HG03060 (cell line): ENCODE results near the gene RASGRF1.
"Not testable (repeated sequence)": the region's sequence is repeated elsewhere in the genome, so short reads cannot be mapped to it uniquely, and the experiment has no call there.

Experiments used
- ATAC-seq: cut with Tn5 transposase; IDR thresholded peaks from one replicate; pipeline ENCODE4 v1.9.1; 2021; ENCODE audit warnings: low read depth, moderate number of reproducible peaks; ENCODE audit not compliant: unreplicated experiment

Gene RASGRF1

DNA sequence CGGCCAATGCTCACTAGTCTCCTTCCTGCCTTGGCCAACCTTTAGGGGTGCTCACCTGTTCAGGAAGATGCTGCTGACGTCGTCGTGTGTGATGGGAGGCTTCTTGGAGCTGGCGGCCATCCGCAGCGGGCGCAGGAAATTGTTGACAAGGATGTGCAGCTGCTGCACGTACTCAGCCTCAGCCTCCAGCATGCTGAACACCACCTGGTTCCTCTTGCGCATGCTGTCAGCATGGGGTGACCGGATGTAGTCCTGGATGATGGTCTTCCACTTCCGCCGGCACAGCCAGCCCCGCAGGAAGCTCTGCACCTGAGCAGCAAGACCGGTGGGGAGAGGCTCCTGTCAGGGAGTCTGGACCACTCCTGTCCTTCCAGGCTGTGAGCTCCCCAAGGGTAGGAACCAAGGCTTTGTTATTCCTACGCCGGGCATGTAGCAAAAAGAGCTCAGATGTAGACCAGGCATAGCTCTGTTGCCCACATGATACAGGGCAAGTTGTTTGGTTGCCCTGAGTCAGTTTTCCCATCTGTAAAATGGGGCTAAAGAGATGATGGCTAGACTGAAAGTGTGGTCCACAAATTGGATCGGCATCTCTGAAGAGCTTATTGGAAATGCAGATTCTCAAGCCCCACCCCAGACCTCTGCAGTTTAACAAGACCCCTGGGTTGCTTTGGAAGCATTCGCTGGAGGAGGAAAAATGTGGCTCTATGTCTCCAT, 43.7 kb downstream of the RASGRF1 start:
- no peak for ATAC-seq

DNA sequence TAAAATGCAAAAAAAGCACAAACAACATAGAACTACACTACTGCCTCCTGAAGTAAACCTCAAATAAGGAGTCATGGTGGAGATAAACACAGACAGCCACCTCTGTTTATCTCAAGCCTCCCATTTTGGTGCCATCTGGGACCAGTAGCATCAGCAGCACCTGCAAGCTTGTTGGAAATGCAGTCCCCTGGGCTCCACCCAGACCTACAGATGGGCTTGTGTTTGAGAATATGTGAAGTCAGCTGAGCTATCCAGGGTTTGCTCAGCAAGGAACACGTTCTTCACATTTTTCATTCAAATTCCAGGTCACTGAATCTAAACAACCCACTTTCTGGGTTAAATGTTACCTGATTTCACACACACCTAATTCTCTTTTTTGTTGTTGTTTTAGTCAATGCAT, 45.5 kb downstream of the RASGRF1 start:
- no peak for ATAC-seq

GRCh38 chr15:79042213-79042928, 48.2 kb downstream of the RASGRF1 start:
- ATAC-seq = no peak

GRCh38 chr15:79041601-79042168, 48.9 kb downstream of the RASGRF1 start:
- ATAC-seq = no peak

GRCh38 chr15:79037848-79038247, 52.7 kb downstream of the RASGRF1 start:
- ATAC-seq = no peak

- ATAC-seq = no peak
Observed at GRCh38 chr15:79036323-79036722, 54.3 kb downstream of the RASGRF1 start.

DNA sequence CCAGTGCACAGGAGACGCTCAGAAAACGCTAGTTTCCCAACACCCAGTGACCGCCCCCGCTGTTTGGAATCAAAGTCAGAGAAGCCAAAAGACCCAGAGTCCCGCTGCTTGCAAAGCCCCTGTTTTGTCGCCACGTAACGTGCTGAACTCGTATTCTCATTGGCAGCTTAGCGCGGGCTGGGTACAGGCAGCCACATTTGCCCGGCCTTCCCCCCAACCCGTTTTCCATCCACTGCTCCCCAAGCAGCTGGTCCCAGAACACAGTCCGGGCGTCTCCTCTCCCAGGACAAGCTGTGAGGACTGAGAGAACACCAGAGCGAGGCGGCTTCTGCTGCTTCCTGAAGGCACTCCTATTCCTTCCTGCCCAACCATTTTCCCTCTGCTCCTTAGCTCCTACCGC, 54.8 kb downstream of the RASGRF1 start:
- ATAC-seq = no peak

DNA sequence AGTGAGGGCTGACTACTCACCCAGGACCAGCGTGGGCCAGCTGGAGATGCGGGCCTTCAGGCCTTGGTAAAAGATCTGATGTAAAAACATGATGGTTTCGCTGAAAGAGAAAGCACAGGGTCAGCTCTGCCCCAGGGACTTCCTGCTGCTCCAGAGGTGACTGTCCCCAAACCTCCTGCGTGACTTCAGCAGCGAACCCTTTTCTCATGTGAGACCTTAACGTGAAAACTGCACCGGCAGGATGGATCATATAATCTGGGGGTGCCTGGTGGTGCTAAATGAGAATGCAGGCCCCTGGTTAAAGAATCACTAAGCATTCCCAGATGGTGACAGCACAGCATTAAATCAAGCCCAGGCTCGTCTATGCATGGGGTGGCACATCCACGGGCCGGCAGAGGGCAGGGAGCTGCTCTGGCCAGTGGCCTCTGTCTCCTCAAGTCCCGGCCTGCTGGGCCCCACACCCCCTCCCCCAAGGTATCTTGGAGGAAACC, 55.4 kb downstream of the RASGRF1 start:
- no peak for ATAC-seq

GRCh38 chr15:79034284-79034683, 56.3 kb downstream of the RASGRF1 start:
- no peak for ATAC-seq

GRCh38 chr15:79032656-79033055, 57.9 kb downstream of the RASGRF1 start:
- no peak for ATAC-seq

GRCh38 chr15:79031821-79032220, 58.8 kb downstream of the RASGRF1 start:
- ATAC-seq = no peak

DNA sequence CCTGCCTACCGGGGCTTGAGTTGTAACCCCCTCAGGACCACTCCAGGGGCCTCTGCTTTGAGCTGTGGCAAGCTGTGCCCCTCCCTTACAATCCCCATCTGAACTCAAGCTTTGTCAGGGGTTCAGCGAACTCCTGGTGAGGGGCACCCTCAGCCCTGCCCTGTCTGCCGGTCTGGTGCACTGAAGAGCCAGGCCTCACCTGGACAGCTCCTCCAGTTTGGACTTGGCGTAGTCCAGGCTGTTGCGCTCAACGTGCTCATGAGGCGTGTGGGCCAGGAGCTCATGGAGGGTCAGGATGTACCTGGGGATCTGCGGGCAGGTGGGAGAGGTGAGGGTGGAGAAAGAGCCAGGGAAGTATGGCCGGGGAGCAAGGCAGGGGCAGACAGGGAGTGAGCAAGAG, 59.4 kb downstream of the RASGRF1 start:
- ATAC-seq = no peak

GRCh38 chr15:79030470-79030869, 60.1 kb downstream of the RASGRF1 start:
- no peak for ATAC-seq

DNA sequence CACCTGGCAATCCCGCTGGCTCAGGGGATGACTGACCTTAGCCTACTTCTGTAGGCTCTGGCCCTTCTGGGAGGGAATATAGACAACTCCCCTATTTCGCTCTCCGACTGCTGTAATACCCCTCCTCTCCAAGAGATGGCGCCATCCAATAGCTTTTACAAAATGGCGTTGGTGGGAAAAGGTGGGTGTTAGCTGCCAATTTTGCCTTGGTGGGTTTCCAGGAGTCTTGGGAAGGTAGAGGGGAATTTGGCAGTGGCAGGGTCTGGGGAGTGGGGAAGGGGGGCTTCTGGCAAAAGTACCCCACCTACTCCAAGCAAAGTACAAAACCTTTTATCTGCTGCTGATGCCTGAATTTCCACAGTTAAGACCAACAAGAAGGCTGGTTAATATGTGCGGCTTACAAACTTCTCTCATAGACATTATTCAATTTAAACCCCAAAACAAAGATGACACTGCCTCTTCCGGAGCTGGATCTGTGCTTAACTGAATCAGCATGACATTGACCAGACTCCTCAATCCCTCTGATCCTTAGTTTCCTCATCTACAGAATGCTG, 62.1 kb downstream of the RASGRF1 start:
- ATAC-seq = no peak

GRCh38 chr15:79027532-79028410, 62.8 kb downstream of the RASGRF1 start:
- ATAC-seq = no peak

DNA sequence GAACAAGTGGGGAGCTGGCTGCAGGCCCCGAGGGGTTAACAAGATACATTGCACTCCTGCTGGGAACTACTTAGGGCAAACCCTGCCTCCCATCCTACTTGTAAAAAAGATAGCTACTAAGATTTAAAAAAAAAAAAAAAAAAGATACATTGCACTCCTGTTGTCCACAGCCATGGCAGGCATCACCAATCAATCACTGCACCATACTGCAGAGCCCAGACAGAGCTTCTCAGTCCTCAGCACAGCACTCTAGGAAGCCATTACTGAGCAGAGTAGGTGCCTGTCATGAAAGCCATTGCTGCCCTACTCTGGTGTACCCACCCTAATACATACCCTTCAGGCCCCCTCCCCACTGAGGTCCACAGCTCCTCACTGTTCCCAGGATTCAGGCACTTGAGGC, 64.8 kb downstream of the RASGRF1 start:
- no peak for ATAC-seq

DNA sequence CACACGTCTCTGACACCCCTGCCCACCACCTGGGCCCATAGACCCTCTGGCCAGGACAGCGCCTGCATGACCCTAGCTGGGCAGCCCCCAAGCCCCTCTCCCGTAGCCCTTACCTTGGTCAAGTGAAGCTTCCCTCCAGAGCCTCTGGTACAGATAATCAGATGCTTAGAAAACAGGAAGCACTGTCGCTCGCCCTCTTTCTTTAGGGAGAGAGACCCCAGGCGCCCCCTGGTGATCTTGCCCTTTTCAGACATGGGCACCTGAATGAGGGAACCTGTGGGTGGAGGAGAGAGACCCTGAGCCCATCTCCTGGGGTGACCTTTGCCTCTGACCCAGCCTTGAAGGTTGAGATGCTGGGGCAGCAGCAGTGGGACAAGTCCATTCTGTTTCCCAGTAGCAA, 65.4 kb downstream of the RASGRF1 start:
- ATAC-seq = no peak

- ATAC-seq = not testable (repeated sequence)
Observed at GRCh38 chr15:79024493-79024892, 66.1 kb downstream of the RASGRF1 start.

GRCh38 chr15:79023918-79024317, 66.7 kb downstream of the RASGRF1 start:
- ATAC-seq = no peak

- no peak for ATAC-seq
Observed at GRCh38 chr15:79023546-79023890, 67.1 kb downstream of the RASGRF1 start.

DNA sequence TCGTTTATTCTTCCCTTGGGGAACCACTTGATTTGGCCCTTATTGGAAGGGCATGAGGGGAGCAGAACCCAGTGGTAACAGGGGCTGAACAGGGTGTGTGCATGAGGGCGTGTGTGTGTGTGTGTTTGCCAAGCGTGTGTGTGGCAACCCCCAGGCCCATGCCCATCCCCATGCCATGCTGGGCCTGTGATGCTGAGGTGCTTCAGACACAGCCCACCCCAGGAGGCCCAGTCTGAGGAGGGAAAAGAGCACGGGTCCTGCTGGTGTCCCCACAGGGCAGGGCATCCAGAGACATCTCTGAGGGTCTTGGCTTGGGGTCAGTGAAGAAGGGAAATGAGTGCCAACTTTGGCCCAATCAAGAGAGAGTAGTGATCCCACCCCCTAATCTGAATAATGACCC, 71.6 kb downstream of the RASGRF1 start:
- no peak for ATAC-seq
